Osteoblast (primary cell): ENCODE data around the gene ADAM12. TPM values are rescaled to one million over a fixed set of nuclear protein-coding genes. Genes with fewer than 3 reads are reported as not detected.

Source experiments
- DNase-seq: peaks from one replicate; pipeline ENCODE4 v3.0.0; 2011; ENCODE audit warnings: low spot score, mixed read lengths; ENCODE audit not compliant: insufficient read length; ENCODE audit errors: missing footprints
- H2AFZ ChIP-seq: 2 replicates; pipeline ENCODE4 v1.6.0; 2011; ENCODE audit warnings: mild to moderate bottlenecking, low read length
- H3K27ac ChIP-seq: 2 replicates; pipeline ENCODE4 v1.5.1; 2011; ENCODE audit warnings: mild to moderate bottlenecking, low read depth, low read length, moderate library complexity
- H3K27me3 ChIP-seq: 2 replicates; pipeline ENCODE4 v1.6.0; 2012; ENCODE audit warnings: mild to moderate bottlenecking, control low read depth, inconsistent platforms, low read length, moderate library complexity; ENCODE audit not compliant: insufficient read depth
- H3K36me3 ChIP-seq: 2 replicates; pipeline ENCODE4 v1.5.1; 2011; ENCODE audit warnings: mild to moderate bottlenecking, low read length, control low read depth, moderate library complexity; ENCODE audit not compliant: insufficient read depth
- H3K4me1 ChIP-seq: 2 replicates; pipeline ENCODE4 v1.5.1; 2011; ENCODE audit warnings: mild to moderate bottlenecking, low read length, control low read depth, moderate library complexity; ENCODE audit not compliant: insufficient read depth
- H3K4me2 ChIP-seq: 2 replicates; pipeline ENCODE4 v1.6.0; 2011; ENCODE audit warnings: mild to moderate bottlenecking, low read length; ENCODE audit not compliant: insufficient read depth
- H3K4me3 ChIP-seq: fragments of 200-600 bp; sonication (generic); 3 replicates; pipeline ENCODE4 v1.5.1; 2012; ENCODE audit warnings: mild to moderate bottlenecking, low read length, inconsistent platforms; ENCODE audit not compliant: insufficient read depth
- H3K79me2 ChIP-seq: 2 replicates; pipeline ENCODE4 v1.6.0; 2012; ENCODE audit warnings: mild to moderate bottlenecking, low read length, control low read depth, inconsistent platforms; ENCODE audit not compliant: insufficient read depth
- H3K9me3 ChIP-seq: 2 replicates; pipeline ENCODE4 v1.5.1; 2011; ENCODE audit warnings: low read depth, low read length, control low read depth
- H4K20me1 ChIP-seq: 2 replicates; pipeline ENCODE4 v1.6.0; 2012; ENCODE audit warnings: mild to moderate bottlenecking, low read length, control low read depth; ENCODE audit not compliant: insufficient read depth
- total RNA-seq: library from RNA; depleted of rRNA; stranded (reverse); fragments of >200 nt; gene quantifications from 2 replicates; pipeline ENCODE4 v1.2.3, GENCODE V29; 2012
- TF ChIP-seq, protein P1 (sequence below): IDR thresholded peaks from 2 replicates; pipeline ENCODE4 v1.5.1; 2011; ENCODE audit warnings: mild to moderate bottlenecking, low read depth, low read length, moderate library complexity; ENCODE audit errors: extremely low read depth

ADAM12 gene
- total RNA-seq, 1 donor, result 345 TPM

DNA sequence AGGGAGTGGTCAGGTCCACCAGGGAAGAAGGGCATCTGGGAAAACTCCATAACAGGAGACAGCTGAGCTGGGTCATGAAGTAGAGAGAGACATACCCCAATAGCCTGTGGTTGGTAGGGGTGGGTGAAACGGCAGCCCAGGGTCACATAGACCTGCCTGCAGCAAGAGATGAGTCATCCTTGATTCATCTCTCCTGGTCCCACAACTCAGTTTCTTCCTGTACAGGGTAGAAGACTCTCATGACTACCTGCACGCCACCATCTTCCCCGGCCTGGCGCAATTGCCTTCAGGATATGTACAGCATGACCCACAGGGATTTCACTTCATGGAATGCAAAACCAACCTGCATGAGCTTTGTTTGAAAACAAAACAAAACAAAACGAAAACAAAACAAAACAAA, 45.1 kb upstream of the ADAM12 start:
- H3K4me2 ChIP-seq, result no peak overlapping the region
- no peaks in the 10 kb centered on the region for H4K20me1 ChIP-seq
- TF ChIP-seq, protein P1, sequence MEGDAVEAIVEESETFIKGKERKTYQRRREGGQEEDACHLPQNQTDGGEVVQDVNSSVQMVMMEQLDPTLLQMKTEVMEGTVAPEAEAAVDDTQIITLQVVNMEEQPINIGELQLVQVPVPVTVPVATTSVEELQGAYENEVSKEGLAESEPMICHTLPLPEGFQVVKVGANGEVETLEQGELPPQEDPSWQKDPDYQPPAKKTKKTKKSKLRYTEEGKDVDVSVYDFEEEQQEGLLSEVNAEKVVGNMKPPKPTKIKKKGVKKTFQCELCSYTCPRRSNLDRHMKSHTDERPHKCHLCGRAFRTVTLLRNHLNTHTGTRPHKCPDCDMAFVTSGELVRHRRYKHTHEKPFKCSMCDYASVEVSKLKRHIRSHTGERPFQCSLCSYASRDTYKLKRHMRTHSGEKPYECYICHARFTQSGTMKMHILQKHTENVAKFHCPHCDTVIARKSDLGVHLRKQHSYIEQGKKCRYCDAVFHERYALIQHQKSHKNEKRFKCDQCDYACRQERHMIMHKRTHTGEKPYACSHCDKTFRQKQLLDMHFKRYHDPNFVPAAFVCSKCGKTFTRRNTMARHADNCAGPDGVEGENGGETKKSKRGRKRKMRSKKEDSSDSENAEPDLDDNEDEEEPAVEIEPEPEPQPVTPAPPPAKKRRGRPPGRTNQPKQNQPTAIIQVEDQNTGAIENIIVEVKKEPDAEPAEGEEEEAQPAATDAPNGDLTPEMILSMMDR, result no peak
- no peak overlapping the region for H2AFZ ChIP-seq
- no peaks in the 10 kb centered on the region for H3K9me3 ChIP-seq
- no peaks in the 10 kb centered on the region for H3K4me1 ChIP-seq
- no peak overlapping the region for H3K27ac ChIP-seq
- no peaks in the 10 kb centered on the region for H3K36me3 ChIP-seq
- DNase-seq, result no peak
- H3K27me3 ChIP-seq, result no peaks in the 10 kb centered on the region
- no peaks in the 10 kb centered on the region for H3K79me2 ChIP-seq
- H3K4me3 ChIP-seq, result no peak overlapping the region

DNA sequence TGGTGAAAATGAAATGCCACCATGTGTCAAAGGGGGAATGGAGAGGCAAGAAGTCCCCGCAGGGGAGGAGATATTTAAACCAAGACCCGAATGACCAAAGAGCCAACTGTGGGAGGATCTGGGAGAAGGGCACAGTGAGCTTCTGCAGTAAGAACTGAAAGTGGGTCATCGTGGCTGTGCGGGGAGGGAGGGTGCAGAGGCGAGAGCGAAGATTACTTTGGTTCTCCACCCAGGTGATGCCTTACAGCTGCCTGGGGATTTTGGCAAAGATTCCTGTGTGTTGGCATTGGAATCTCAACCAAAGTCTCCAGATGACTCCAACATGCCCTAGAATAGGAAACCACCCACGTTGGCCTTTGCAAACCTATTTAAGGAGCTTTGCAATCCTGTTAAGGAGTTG, 44.2 kb upstream of the ADAM12 start:
- Histone ChIP-seq H3K4me3 (no peak overlapping the region), H3K36me3 (no peaks in the 10 kb centered on the region), H3K4me1 (no peaks in the 10 kb centered on the region), H3K27ac (no peak overlapping the region), H3K9me3 (no peaks in the 10 kb centered on the region), H3K4me2 (no peak overlapping the region), H2AFZ (no peak overlapping the region), H4K20me1 (no peaks in the 10 kb centered on the region), H3K27me3 (no peaks in the 10 kb centered on the region), H3K79me2 (no peaks in the 10 kb centered on the region)
- TF ChIP-seq, protein P1, result no peak
- no peak for DNase-seq

DNA sequence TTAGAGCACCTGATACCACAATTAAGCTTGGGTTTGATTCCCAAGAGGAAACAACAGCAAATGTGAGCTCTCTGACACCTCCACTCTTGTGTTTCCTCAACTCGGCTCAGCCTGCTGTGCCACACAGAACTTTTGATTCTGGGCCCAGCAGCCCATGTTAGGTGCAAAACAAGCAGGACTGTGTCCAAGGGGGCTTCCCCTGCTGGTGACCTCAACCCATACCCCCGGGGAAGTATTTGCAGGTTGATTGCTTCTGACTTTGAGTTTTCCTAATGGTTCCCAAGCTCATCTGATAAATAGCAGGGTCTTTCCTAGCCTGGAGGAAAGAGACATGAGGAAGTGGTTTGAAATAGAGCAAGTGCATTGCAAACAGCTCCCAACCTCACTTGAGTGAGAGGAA, 43.5 kb upstream of the ADAM12 start:
- no peak for DNase-seq
- TF ChIP-seq, protein P1, result no peak
- Histone ChIP-seq H3K4me3 (no peak overlapping the region), H3K4me2 (no peak overlapping the region), H3K27ac (no peak overlapping the region), H3K9me3 (no peaks in the 10 kb centered on the region), H3K27me3 (no peaks in the 10 kb centered on the region), H2AFZ (no peak overlapping the region), H3K36me3 (no peaks in the 10 kb centered on the region), H3K4me1 (no peaks in the 10 kb centered on the region), H4K20me1 (no peaks in the 10 kb centered on the region), H3K79me2 (no peaks in the 10 kb centered on the region)

DNA sequence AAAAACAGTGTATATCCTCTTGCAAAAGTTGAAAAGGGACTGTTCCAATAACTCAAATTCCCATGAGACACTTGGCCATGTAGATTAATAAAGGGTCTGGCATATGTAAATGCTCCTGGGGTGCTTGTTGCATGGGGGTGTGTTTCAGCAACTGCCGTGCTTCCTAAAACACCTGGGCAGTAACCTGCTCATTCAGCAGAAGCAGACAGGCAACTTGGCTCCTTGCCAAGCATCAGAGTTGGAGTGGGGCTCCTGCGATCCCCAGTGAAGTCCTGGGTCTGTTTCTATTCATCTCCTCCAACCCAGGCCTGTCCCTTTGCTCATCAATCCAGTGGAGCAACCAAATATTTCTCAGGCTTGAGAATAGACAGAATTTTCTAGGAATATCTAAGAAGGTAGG, 42.2 kb upstream of the ADAM12 start:
- Histone ChIP-seq H3K4me2 (no peak overlapping the region), H3K27me3 (no peaks in the 10 kb centered on the region), H3K4me1 (no peaks in the 10 kb centered on the region), H3K79me2 (no peaks in the 10 kb centered on the region), H2AFZ (no peak overlapping the region), H3K9me3 (no peaks in the 10 kb centered on the region), H3K36me3 (no peaks in the 10 kb centered on the region), H4K20me1 (no peaks in the 10 kb centered on the region), H3K27ac (no peak overlapping the region), H3K4me3 (no peak overlapping the region)
- no peak for DNase-seq
- TF ChIP-seq, protein P1, result no peak
